ENCODE measurements around the gene BRD7. TPM values are rescaled to one million over a fixed set of nuclear protein-coding genes. Genes with fewer than 3 reads are reported as not detected.

The BRD7 gene
- polyA plus RNA-seq, 3 donors: 11.4 to 33.0 (median 21.2) TPM

- TF ChIP-seq, protein P1, sequence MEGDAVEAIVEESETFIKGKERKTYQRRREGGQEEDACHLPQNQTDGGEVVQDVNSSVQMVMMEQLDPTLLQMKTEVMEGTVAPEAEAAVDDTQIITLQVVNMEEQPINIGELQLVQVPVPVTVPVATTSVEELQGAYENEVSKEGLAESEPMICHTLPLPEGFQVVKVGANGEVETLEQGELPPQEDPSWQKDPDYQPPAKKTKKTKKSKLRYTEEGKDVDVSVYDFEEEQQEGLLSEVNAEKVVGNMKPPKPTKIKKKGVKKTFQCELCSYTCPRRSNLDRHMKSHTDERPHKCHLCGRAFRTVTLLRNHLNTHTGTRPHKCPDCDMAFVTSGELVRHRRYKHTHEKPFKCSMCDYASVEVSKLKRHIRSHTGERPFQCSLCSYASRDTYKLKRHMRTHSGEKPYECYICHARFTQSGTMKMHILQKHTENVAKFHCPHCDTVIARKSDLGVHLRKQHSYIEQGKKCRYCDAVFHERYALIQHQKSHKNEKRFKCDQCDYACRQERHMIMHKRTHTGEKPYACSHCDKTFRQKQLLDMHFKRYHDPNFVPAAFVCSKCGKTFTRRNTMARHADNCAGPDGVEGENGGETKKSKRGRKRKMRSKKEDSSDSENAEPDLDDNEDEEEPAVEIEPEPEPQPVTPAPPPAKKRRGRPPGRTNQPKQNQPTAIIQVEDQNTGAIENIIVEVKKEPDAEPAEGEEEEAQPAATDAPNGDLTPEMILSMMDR (IDR thresholded peaks at IDR 0.05): no peak
- intact Hi-C loops (cut with micrococcal nuclease): loop anchor here (1.0 to 10.0 kb wide), 4 partner anchors 12 to 463 kb away; partner anchors contain the start of genes CYLD (in 1 of the 2) and NOD2 (in 1 of the 2)
- Mint-ChIP-seq H3K36me3 (peaks cover 11 to 55% of the 10 kb centered on the region in 2 donors), H3K4me1 (peaks cover 90% of the 10 kb centered on the region), H3K27ac (peak overlapping the region; percentile 98 to 100 (median 100)), H3K27me3 (ENCODE audit: low read depth in 3 of 3) (no peaks in the 10 kb centered on the region), H3K4me3 (peak overlapping the region; percentile 74 to 90), H3K9me3 (peaks cover 0 to 4% (median 0%) of the 10 kb centered on the region in 7 donors)
- Histone ChIP-seq H4K20me1 (ENCODE audit: insufficient read depth, low read length) (peaks cover 39% of the 10 kb centered on the region), H2AFZ (ENCODE audit: insufficient read depth, low read depth, low read length, poor library complexity, severe bottlenecking) (no peak overlapping the region), H3K4me2 (replicated peaks; ENCODE audit: extremely low read depth, low read length, poor library complexity, severe bottlenecking) (peak overlapping the region; percentile 97), H3K9ac (ENCODE audit: insufficient read depth, low read length, poor library complexity, severe bottlenecking) (peak overlapping the region; percentile 69), H3K36me3 (replicated peaks in 1 of 2; ENCODE audit: control insufficient read depth in 1 of 2, insufficient read depth in 2 of 2, low read length in 2 of 2) (no peaks in the 10 kb centered on the region), H3K4me1 (ENCODE audit: control insufficient read depth in 1 of 2, insufficient read depth in 2 of 2, low read length in 2 of 2) (peaks cover 99% of the 10 kb centered on the region in 2 donors), H3K4me3 (replicated peaks in 1 of 3; ENCODE audit: low read depth in 2 of 3, low read length in 3 of 3) (peak overlapping the region; percentile 52 to 86 (median 55)), H3K27me3 (ENCODE audit: control insufficient read depth in 2 of 2, insufficient read depth in 2 of 2, low read length in 2 of 2) (no peaks in the 10 kb centered on the region), H3K9me3 (replicated peaks in 1 of 2; ENCODE audit: control insufficient read depth in 1 of 2, insufficient read depth in 1 of 2, low read length in 2 of 2) (no peaks in the 10 kb centered on the region), H3K79me2 (ENCODE audit: insufficient read depth, low read length) (peaks cover 98% of the 10 kb centered on the region), H3K27ac (ENCODE audit: low read depth in 1 of 2, low read length in 2 of 2) (peak overlapping the region; percentile 93 to 97)
- no peak for DNase-seq
- 9% methylated on average over 2 of the region's 2 CpGs for WGBS (ENCODE audit: insufficient coverage)
These were observed 89.3 kb downstream of the BRD7 start for GRCh38 chr16:50279504-50279865.

- WGBS (ENCODE audit: insufficient coverage): 85% methylated on average over 2 of the region's 3 CpGs
These were observed 90.5 kb downstream of the BRD7 start for GRCh38 chr16:50278251-50278650.

More at GRCh38 chr16:50278251-50278650, 90.5 kb downstream of the BRD7 start:
- Histone ChIP-seq H3K4me1 (ENCODE audit: control insufficient read depth in 1 of 2, insufficient read depth in 2 of 2, low read length in 2 of 2) (peaks cover 95% of the 10 kb centered on the region in 2 donors), H3K9ac (ENCODE audit: insufficient read depth, low read length, poor library complexity, severe bottlenecking) (peak overlapping the region; percentile 30), H3K27me3 (ENCODE audit: control insufficient read depth in 2 of 2, insufficient read depth in 2 of 2, low read length in 2 of 2) (no peaks in the 10 kb centered on the region), H3K4me3 (replicated peaks in 1 of 3; ENCODE audit: low read depth in 2 of 3, low read length in 3 of 3) (peak overlapping the region in 1 of 3 experiments; percentile 86), H3K36me3 (replicated peaks in 1 of 2; ENCODE audit: control insufficient read depth in 1 of 2, insufficient read depth in 2 of 2, low read length in 2 of 2) (no peaks in the 10 kb centered on the region), H2AFZ (ENCODE audit: insufficient read depth, low read depth, low read length, poor library complexity, severe bottlenecking) (no peak overlapping the region), H3K79me2 (ENCODE audit: insufficient read depth, low read length) (peaks cover 98% of the 10 kb centered on the region), H4K20me1 (ENCODE audit: insufficient read depth, low read length) (peaks cover 26% of the 10 kb centered on the region), H3K27ac (ENCODE audit: low read depth in 1 of 2, low read length in 2 of 2) (peak overlapping the region; percentile 93 to 97), H3K4me2 (replicated peaks; ENCODE audit: extremely low read depth, low read length, poor library complexity, severe bottlenecking) (peak overlapping the region; percentile 97), H3K9me3 (replicated peaks in 1 of 2; ENCODE audit: control insufficient read depth in 1 of 2, insufficient read depth in 1 of 2, low read length in 2 of 2) (no peaks in the 10 kb centered on the region)
- Mint-ChIP-seq H3K27me3 (ENCODE audit: low read depth in 3 of 3) (no peaks in the 10 kb centered on the region), H3K4me1 (peaks cover 87% of the 10 kb centered on the region), H3K9me3 (peaks cover 0 to 4% (median 0%) of the 10 kb centered on the region in 7 donors), H3K36me3 (peaks cover 12 to 45% of the 10 kb centered on the region in 2 donors), H3K4me3 (peak overlapping the region in 1 of 2 donors; percentile 78), H3K27ac (peak overlapping the region; percentile 98 to 100 (median 100))
- intact Hi-C loops (cut with micrococcal nuclease): loop anchor here (5.0 to 10.0 kb wide), 3 partner anchors 183 to 464 kb away; partner anchors contain the start of genes CYLD (in 1 of the 2) and NOD2 (in 1 of the 2)
- TF ChIP-seq, protein P1 (IDR thresholded peaks at IDR 0.05): no peak
- no peak for DNase-seq
